HG03039 (cell line): ENCODE results near the gene PLVAP.
"Not testable (repeated sequence)": the region's sequence is repeated elsewhere in the genome, so short reads cannot be mapped to it uniquely, and the experiment has no call there.

Experiments
- ATAC-seq: cut with Tn5 transposase; IDR thresholded peaks from one replicate; pipeline ENCODE4 v1.9.1; 2021; ENCODE audit warnings: mild to moderate bottlenecking, moderate library complexity; ENCODE audit not compliant: unreplicated experiment

PLVAP gene

GRCh38 chr19:17402982-17403855, 26.1 kb upstream of the PLVAP start:
- ATAC-seq, result no peak

- ATAC-seq, result no peak
Observed at GRCh38 chr19:17401628-17402027, 24.5 kb upstream of the PLVAP start.

GRCh38 chr19:17398902-17399527, 21.9 kb upstream of the PLVAP start:
- ATAC-seq, result no peak

- no peak for ATAC-seq
Observed at GRCh38 chr19:17394891-17395415, 17.8 kb upstream of the PLVAP start.

- ATAC-seq, result no peak
Observed at GRCh38 chr19:17393914-17394313, 16.8 kb upstream of the PLVAP start, which contains the start of gene CCDC194. TSS of gene CCDC194 (minus strand) at chr19:17394196. CDS start at chr19:17394158, 38 bp downstream.

GRCh38 chr19:17393002-17393401, 15.9 kb upstream of the PLVAP start:
- no peak for ATAC-seq

- ATAC-seq, result no peak
Observed at GRCh38 chr19:17391371-17392151, 14.4 kb upstream of the PLVAP start.

GRCh38 chr19:17390665-17391370, 13.7 kb upstream of the PLVAP start:
- ATAC-seq, result peak; percentile 78

GRCh38 chr19:17389957-17390664, 13.0 kb upstream of the PLVAP start:
- ATAC-seq, result no peak

GRCh38 chr19:17389288-17389687, 12.1 kb upstream of the PLVAP start:
- ATAC-seq, result no peak

GRCh38 chr19:17385878-17386611, 8.9 kb upstream of the PLVAP start:
- ATAC-seq, result no peak

GRCh38 chr19:17380426-17381138, 3.4 kb upstream of the PLVAP start:
- ATAC-seq, result no peak

- ATAC-seq, result no peak
Observed at GRCh38 chr19:17379221-17379631, 2.1 kb upstream of the PLVAP start.

GRCh38 chr19:17378271-17378670, 1.1 kb upstream of the PLVAP start:
- ATAC-seq, result no peak

GRCh38 chr19:17370026-17370587, 7.0 kb downstream of the PLVAP start:
- peak; percentile 70 for ATAC-seq

- ATAC-seq, result no peak
Observed at GRCh38 chr19:17365361-17365760, 11.8 kb downstream of the PLVAP start.

- ATAC-seq, result not testable (repeated sequence)
Observed at GRCh38 chr19:17363852-17364605, 13.1 kb downstream of the PLVAP start.
